RWPE2 (cell line): Measurements from ENCODE around the gene CARD18.
"Not testable (repeated sequence)": the region's sequence is repeated elsewhere in the genome, so short reads cannot be mapped to it uniquely, and the experiment has no call there.

Source experiments
- ATAC-seq: fragments of 200-7000 bp; cut with Tn5 transposase; 3 replicates; pipeline ENCODE4 v1.9.1; 2021; ENCODE audit warnings: low read depth
- DNase-seq: peaks from one replicate; pipeline ENCODE4 v3.0.0-alpha.2; 2020; ENCODE audit warnings: low spot score
- H3K27ac ChIP-seq: fragments of 450-650 bp; 2 replicates; pipeline ENCODE4 v1.5.1; 2017; ENCODE audit warnings: mild to moderate bottlenecking; ENCODE audit not compliant: poor library complexity, severe bottlenecking
- H3K27me3 ChIP-seq: fragments of 250-450 bp; sonication (Bioruptor Pico); 2 replicates; pipeline ENCODE4 v1.5.1; 2021; ENCODE audit warnings: mild to moderate bottlenecking, moderate library complexity; ENCODE audit not compliant: insufficient read depth, poor library complexity, severe bottlenecking
- H3K36me3 ChIP-seq: fragments of 250-450 bp; sonication (Bioruptor Pico); 2 replicates; pipeline ENCODE4 v1.5.1; 2020; ENCODE audit warnings: low read depth, mild to moderate bottlenecking, moderate library complexity
- H3K4me1 ChIP-seq: fragments of 250-450 bp; sonication (Bioruptor Pico); 2 replicates; pipeline ENCODE4 v1.5.1; 2021; ENCODE audit warnings: mild to moderate bottlenecking, moderate library complexity; ENCODE audit not compliant: insufficient read depth, poor library complexity, severe bottlenecking
- H3K4me3 ChIP-seq: fragments of 250-450 bp; sonication (Bioruptor Pico); 2 replicates; pipeline ENCODE4 v1.5.1; 2021; ENCODE audit warnings: mild to moderate bottlenecking, moderate library complexity; ENCODE audit not compliant: severe bottlenecking
- H3K9me3 ChIP-seq: fragments of 250-450 bp; sonication (Bioruptor Pico); 2 replicates; pipeline ENCODE4 v1.5.1; 2021; ENCODE audit warnings: mild to moderate bottlenecking, moderate library complexity; ENCODE audit not compliant: severe bottlenecking
- CTCF ChIP-seq: fragments of 450-650 bp; IDR thresholded peaks from one replicate; pipeline ENCODE4 v1.5.1; 2017; ENCODE audit warnings: mild to moderate bottlenecking, moderate library complexity; ENCODE audit not compliant: poor library complexity, severe bottlenecking

Gene CARD18

DNA sequence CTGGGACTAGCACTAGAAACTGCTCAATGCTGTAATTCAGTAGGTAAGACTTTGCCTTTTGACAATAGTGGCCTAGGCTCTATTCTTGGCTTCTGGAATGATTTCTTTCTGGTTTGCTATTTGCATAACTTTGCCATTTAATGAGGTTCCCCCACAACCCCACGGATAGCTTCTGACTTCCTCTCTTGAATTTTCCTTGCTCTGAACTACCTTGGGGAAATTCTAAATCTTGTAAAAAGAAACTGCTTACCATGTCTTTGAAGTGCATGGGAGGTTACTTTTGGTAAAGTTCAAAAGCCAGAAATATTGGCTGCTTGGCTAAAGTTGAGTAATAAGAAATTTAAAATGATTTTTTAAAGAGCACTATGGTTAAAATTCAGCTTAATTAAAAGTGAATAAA is 35.3 kb downstream of the CARD18 start:
- Histone ChIP-seq H3K9me3 (no peaks in the 10 kb centered on the region), H3K27me3 (no peaks in the 10 kb centered on the region), H3K27ac (no peak overlapping the region), H3K4me1 (peaks cover 3% of the 10 kb centered on the region), H3K36me3 (no peaks in the 10 kb centered on the region), H3K4me3 (no peak overlapping the region)
- DNase-seq (no peak), ATAC-seq (no peak)
- no peak for TF ChIP-seq CTCF

DNA sequence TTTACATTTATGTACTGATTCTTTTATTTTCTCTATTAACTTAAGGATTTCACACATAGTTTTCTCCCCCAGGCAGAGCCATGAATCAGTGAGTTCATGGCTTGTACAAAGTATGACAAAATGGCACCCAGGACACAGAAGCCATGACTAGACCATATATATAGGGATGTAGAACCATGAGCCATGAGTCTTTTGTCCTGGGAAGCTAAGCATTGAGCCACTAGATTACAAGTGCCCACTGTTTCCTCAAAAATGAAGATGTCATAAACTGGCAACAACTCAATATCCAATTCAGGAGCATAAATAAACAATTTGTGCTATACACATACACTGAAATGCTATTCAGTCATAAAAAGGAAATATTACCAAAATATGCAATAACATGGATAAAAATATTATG is 36.2 kb downstream of the CARD18 start:
- ATAC-seq (no peak), DNase-seq (no peak)
- no peak overlapping the region for H3K27ac ChIP-seq
- peaks cover 3% of the 10 kb centered on the region for H3K4me1 ChIP-seq
- no peaks in the 10 kb centered on the region for H3K9me3 ChIP-seq
- no peaks in the 10 kb centered on the region for H3K36me3 ChIP-seq
- TF ChIP-seq CTCF = no peak
- no peak overlapping the region for H3K4me3 ChIP-seq
- H3K27me3 ChIP-seq = no peaks in the 10 kb centered on the region

- not testable (repeated sequence) for ATAC-seq, H3K9me3 ChIP-seq, H3K27ac ChIP-seq, DNase-seq, H3K27me3 ChIP-seq, H3K4me3 ChIP-seq, H3K4me1 ChIP-seq, H3K36me3 ChIP-seq
Measured at GRCh38 chr11:105102079-105102581, 37.4 kb downstream of the CARD18 start.

- H3K9me3 ChIP-seq = no peaks in the 10 kb centered on the region
- no peaks in the 10 kb centered on the region for H3K36me3 ChIP-seq
- H3K27me3 ChIP-seq = no peaks in the 10 kb centered on the region
- DNase-seq (no peak), ATAC-seq (no peak)
- H3K4me1 ChIP-seq = peaks cover 3% of the 10 kb centered on the region
- H3K27ac ChIP-seq = no peak overlapping the region
- H3K4me3 ChIP-seq = no peak overlapping the region
- no peak for TF ChIP-seq CTCF
Measured at GRCh38 chr11:105100981-105101630, 38.5 kb downstream of the CARD18 start.

- Histone ChIP-seq H3K4me3 (no peak overlapping the region), H3K4me1 (peaks cover 3% of the 10 kb centered on the region), H3K27me3 (no peaks in the 10 kb centered on the region), H3K27ac (no peak overlapping the region), H3K9me3 (no peaks in the 10 kb centered on the region), H3K36me3 (no peaks in the 10 kb centered on the region)
- ATAC-seq = peak; percentile 25; the same call in 2 of the 3 replicates
- DNase-seq = no peak
- no peak for TF ChIP-seq CTCF
Measured at GRCh38 chr11:105100206-105100605, 39.4 kb downstream of the CARD18 start.

- not testable (repeated sequence) for H3K4me1 ChIP-seq, DNase-seq, ATAC-seq, H3K36me3 ChIP-seq, H3K27ac ChIP-seq, H3K27me3 ChIP-seq, H3K9me3 ChIP-seq, H3K4me3 ChIP-seq
Measured at GRCh38 chr11:105099594-105099993, 40.0 kb downstream of the CARD18 start.
